Ramos (cell line): ENCODE data around the gene ZNF280C.

ENCODE experiments used
- in situ Hi-C: fragments of 300-500 bp; cut with MboI; formaldehyde crosslinking; loops from one replicate; pipeline ENCODE4 v1.14.3; 2022; ENCODE audit warnings: low sequenced_read_pairs; ENCODE audit not compliant: unreplicated experiment

ZNF280C gene

GRCh38 chrX:130159776-130160175 is 108.9 kb downstream of the ZNF280C start:
- in situ Hi-C loops: no loop called here

GRCh38 chrX:130158311-130158710 is 110.4 kb downstream of the ZNF280C start:
- in situ Hi-C loops: no loop called here

GRCh38 chrX:130155564-130155963 is 113.1 kb downstream of the ZNF280C start:
- in situ Hi-C loops: no loop called here
